ENCODE results near the gene STAT1. TPM values are rescaled to one million over a fixed set of nuclear protein-coding genes. Genes with fewer than 3 reads are reported as not detected.

Gene STAT1
- total and polyA plus RNA-seq, 12 donors, result 8.9 to 438 (median 48.6) TPM

- 93 to 94% methylated on average over 5 of the region's 5 CpGs for WGBS, 2 donors
- Histone ChIP-seq H3K9me3 (no peaks in the 10 kb centered on the region), H3K27me3 (no peaks in the 10 kb centered on the region), H3K4me3 (no peak overlapping the region), H3K27ac (no peak overlapping the region), H3K36me3 (peaks cover 0 to 100% (median 75%) of the 10 kb centered on the region in 9 donors), H3K4me1 (peaks cover 0 to 73% (median 42%) of the 10 kb centered on the region in 9 donors)
- intact Hi-C loops (cut with DNase I), result loop anchor here in 1 of 10 donors (10.0 kb wide), 1 partner anchor 93 kb away; the partner anchor contains the start of gene GLS
- TF ChIP-seq CTCF (IDR thresholded peaks at IDR 0.05), result no peak
- no peak for ATAC-seq
- no peak for DNase-seq
These were observed 36.5 kb downstream of the STAT1 start for GRCh38 chr2:190977505-190977904.

- Histone ChIP-seq H3K36me3 (peaks cover 0 to 100% (median 72%) of the 10 kb centered on the region in 9 donors), H3K9me3 (no peaks in the 10 kb centered on the region), H3K27me3 (no peaks in the 10 kb centered on the region), H3K27ac (no peak overlapping the region), H3K4me3 (no peak overlapping the region), H3K4me1 (peaks cover 0 to 81% (median 40%) of the 10 kb centered on the region in 9 donors)
- ATAC-seq, result no peak
- 96 to 98% methylated on average over 2 of the region's 2 CpGs for WGBS, 2 donors
- no peak for TF ChIP-seq CTCF (IDR thresholded peaks at IDR 0.05)
- no peak for DNase-seq
- intact Hi-C loops (cut with DNase I), result loop anchor here in 1 of 10 donors (10.0 kb wide), 1 partner anchor 92 kb away; the partner anchor contains the start of gene GLS
These were observed 37.5 kb downstream of the STAT1 start for GRCh38 chr2:190976521-190976920.

- Histone ChIP-seq H3K4me3 (no peak overlapping the region), H3K4me1 (peaks cover 0 to 81% (median 26%) of the 10 kb centered on the region in 9 donors), H3K27ac (peak overlapping the region in 5 of 10 donors; percentile 10 to 39 (median 20)), H3K36me3 (peaks cover 0 to 100% (median 86%) of the 10 kb centered on the region in 9 donors), H3K9me3 (no peaks in the 10 kb centered on the region), H3K27me3 (no peaks in the 10 kb centered on the region)
- TF ChIP-seq CTCF (IDR thresholded peaks at IDR 0.05), result no peak
- DNase-seq (peak in 1 of 2 donors; percentile 34), ATAC-seq (peak; percentile 68 to 89 (median 86))
- intact Hi-C loops (cut with DNase I), result loop anchor here in 1 of 10 donors (10.0 kb wide), 1 partner anchor 90 kb away; the partner anchor contains the start of gene GLS
- WGBS, 2 donors, result 43 to 61% methylated on average over 12 of the region's 12 CpGs
These were observed 39.2 kb downstream of the STAT1 start for GRCh38 chr2:190974629-190975361.

- H3K4me1 ChIP-seq, result peaks cover 0 to 76% (median 18%) of the 10 kb centered on the region in 9 donors
- ATAC-seq (peak in 1 of 8 donors; percentile 37), DNase-seq (no peak)
- H3K4me3 ChIP-seq, result no peak overlapping the region
- H3K27ac ChIP-seq, result peak overlapping the region in 6 of 10 donors; percentile 4 to 39 (median 20)
- TF ChIP-seq CTCF (IDR thresholded peaks at IDR 0.05), result no peak
- no peaks in the 10 kb centered on the region for H3K27me3 ChIP-seq
- 64 to 73% methylated on average over 11 of the region's 11 CpGs for WGBS, 2 donors
- H3K9me3 ChIP-seq, result no peaks in the 10 kb centered on the region
- intact Hi-C loops (cut with DNase I), result loop anchor here in 1 of 10 donors (10.0 kb wide), 1 partner anchor 89 kb away; the partner anchor contains the start of gene GLS
- peaks cover 0 to 100% (median 87%) of the 10 kb centered on the region in 9 donors for H3K36me3 ChIP-seq
These were observed 40.0 kb downstream of the STAT1 start for GRCh38 chr2:190973726-190974628.
